GM19324 (cell line): ENCODE results near the gene CHD5.

Source experiments
- ATAC-seq: cut with Tn5 transposase; IDR thresholded peaks from one replicate; pipeline ENCODE4 v1.9.1; 2021; ENCODE audit warnings: mild to moderate bottlenecking, moderate library complexity; ENCODE audit not compliant: unreplicated experiment, low FRiP score

Gene CHD5

DNA sequence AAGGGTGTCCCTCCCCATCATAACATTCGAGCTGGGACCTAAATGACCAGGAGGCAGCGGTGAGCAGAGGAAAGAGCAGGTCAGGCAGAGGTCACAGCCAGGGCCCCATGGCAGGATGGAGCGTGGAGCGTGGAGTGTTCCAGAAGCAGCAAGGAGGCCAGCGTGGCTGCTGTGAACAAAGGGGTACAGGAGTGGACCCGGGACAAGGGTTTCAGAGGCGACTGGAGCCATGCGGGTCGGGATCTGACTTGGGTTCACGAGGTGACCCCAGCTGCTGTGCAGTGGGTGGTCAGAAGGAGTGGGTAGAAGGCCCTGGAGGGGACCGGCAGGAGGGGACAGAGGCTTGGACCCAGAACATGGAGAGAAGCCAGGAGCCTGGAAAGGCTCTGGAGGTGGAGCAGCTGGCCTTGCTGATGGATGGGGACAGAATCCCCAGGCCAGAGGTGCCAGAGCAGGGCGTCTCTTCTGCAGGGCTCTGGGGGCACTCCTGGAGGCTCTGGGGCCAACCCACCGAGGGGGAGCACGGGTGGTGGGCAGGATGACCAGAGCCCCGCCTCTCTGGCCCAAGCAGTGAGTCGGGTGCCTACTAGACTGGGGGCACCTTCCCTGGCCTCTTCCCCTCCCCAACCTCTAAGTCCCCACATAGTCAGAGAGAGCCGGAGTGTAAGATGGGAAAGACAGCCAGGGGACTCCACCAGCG lies 2.3 kb downstream of the CHD5 start:
- ATAC-seq = no peak

GRCh38 chr1:6176779-6177178 lies 3.3 kb downstream of the CHD5 start:
- ATAC-seq = no peak

DNA sequence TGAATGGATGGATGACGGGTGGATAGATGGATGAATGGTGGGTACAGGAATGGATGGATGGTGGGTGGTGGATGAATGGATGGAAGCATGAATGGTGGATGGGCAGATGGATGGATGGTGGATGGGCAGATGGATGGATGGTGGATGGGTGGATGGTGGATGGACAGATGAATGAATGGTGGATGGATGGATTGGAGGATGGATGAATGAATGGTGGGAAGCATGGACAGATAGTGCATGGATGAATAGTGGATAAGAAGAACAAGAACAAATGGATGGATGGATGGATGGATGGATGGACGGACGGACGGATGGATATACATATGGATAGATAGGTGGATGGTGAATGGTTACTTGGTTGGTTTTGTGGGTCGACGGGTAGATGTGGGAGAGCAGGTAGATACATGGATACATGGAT lies 4.7 kb downstream of the CHD5 start:
- no peak for ATAC-seq

DNA sequence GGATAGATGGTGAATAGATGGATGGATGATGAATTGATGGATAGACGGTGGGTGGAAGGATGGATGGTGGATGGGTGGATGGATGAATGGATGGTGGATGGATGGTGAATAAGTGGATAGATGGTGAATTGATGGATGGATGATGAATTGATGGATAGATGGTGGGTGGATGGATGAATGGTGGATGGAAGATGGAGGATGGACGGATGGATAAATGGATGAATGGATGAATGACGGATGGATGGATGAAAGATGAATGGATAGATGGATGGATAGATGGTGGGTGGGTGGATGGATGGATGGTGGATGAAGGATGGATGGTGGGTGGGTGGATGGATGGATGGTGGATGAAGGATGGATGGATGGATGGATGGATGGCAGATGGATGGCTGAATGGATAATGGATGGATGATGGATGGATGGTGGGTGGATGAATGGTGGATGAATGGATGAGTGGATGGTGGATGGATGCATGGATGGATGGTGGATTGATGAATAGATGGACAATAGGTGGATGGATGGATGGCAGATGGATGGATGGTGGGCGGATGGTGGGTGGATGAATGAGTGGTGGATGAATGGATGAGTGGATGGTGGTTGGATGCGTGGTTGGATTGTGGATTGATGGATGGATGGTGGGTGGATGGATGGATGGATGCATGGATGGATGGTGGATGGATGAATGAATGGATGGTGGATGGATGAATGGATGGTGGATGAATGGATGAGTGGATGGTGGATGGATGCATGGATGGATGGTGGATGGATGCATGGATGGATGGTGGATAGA lies 5.3 kb downstream of the CHD5 start:
- no peak for ATAC-seq

GRCh38 chr1:6172549-6172948 lies 7.6 kb downstream of the CHD5 start:
- no peak for ATAC-seq

- ATAC-seq = no peak
Observed at GRCh38 chr1:6171548-6172124, 8.5 kb downstream of the CHD5 start.

DNA sequence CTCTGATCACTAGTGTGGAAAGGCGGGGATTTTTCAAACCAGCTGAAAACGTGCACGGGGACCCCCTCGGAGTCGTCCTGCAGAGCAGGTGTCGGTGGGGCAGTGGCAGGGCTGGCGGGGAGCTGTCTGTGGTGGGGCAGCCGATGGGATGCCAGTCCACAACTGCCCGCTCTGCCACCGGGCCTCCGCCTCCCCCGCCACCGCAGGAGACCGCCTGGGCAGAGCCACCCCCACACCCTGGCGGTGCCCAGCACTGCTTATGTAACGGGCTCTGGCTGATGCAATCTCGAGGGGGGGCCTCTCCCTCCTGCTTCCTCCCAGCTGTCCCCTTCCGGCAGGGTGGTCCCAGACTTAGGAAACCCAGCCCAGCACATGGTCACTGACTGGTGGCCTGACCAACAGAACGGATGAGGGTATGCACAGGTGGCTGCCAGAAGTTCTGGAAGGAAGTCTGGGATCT lies 9.3 kb downstream of the CHD5 start:
- ATAC-seq = no peak

GRCh38 chr1:6170116-6170741 lies 9.9 kb downstream of the CHD5 start:
- ATAC-seq = no peak

GRCh38 chr1:6168947-6169586 lies 11.1 kb downstream of the CHD5 start:
- ATAC-seq = no peak

- no peak for ATAC-seq
Observed at GRCh38 chr1:6167391-6168303, 12.5 kb downstream of the CHD5 start.

DNA sequence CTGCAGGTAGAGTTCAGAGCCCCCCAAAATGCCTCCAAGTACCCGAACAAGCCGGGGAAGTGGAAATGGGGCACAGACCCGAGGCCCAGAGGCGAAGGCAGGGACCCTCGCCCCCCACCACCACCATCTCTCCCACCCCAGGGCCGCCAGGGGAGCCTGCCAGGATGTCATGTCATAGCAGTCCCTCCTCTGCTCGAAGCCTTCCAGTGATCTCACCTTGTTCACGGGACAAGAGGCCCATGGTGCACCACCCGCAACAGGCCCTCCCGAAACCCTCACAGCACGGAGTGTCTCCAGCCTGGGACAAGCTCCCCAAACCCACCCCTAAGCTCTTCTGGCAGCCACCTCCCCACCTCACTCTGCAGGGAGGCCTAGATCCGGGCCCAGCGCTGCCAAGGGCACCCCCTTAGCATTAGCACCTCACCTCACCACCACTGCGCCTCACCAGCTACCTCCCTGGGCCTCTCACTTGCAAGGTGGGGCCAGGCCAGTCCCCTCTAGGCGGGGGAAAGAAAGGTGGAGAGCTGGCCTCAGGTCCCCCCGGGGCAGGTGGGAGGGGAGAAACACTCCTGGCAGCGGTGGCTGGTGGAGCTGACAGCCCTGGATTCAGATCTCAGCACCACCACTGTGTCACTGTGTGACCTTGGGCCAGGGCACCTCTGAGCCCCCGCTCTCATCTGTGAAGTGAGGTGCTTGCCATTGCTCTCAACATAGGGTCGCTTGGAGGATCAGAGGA lies 13.3 kb downstream of the CHD5 start:
- ATAC-seq = no peak

- no peak for ATAC-seq
Observed at GRCh38 chr1:6166221-6166620, 13.9 kb downstream of the CHD5 start.

- ATAC-seq = no peak
Observed at GRCh38 chr1:6165441-6165985, 14.6 kb downstream of the CHD5 start.

DNA sequence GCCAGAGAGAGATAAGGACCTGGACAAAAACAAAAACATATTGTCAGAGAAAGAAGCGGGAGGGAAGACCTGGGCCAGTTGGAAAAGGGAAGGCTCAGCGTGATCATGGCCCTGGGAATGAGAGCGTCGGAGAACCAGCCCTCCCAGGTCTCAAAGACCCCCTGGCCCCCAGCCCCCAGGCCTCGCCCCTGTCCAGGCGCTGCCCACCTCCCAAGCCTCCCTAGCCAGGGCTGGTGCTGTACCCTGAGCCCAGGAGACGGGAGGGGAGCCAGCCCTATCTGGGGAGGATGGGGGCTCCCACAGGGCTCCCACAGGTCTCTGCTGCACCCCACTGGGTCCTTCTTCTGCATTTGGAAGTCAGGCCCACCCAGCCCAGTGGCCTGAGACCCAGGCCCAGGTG lies 15.1 kb downstream of the CHD5 start:
- no peak for ATAC-seq

GRCh38 chr1:6163973-6164617 lies 16.0 kb downstream of the CHD5 start:
- ATAC-seq = no peak

GRCh38 chr1:6163191-6163972 lies 16.7 kb downstream of the CHD5 start:
- ATAC-seq = no peak

GRCh38 chr1:6162773-6163172 lies 17.3 kb downstream of the CHD5 start:
- no peak for ATAC-seq
